Central memory CD8-positive, alpha-beta T cell (primary cell): Measurements from ENCODE around the gene FKBP1B.

ENCODE experiments used
- ATAC-seq: fragments of 150-1000 bp; cut with Tn5 transposase; replicated peaks from 2 replicates; pipeline ENCODE4 v1.10.0; 2022; ENCODE audit warnings: mild to moderate bottlenecking, moderate FRiP score, moderate number of reproducible peaks; ENCODE audit not compliant: poor library complexity, severe bottlenecking; ENCODE audit errors: extremely low read depth
- DNase-seq, 2 donors: peaks; one replicate each; pipeline ENCODE4 v3.0.0; 2021; ENCODE audit warnings: low spot score in 2 of 2
- H3K27ac Mint-ChIP-seq: one replicate; pipeline ENCODE4 v1.8.0; 2022; ENCODE audit warnings: low read depth, mild to moderate bottlenecking, moderate library complexity, mixed read lengths
- H3K27me3 Mint-ChIP-seq: one replicate; pipeline ENCODE4 v1.8.0; 2022; ENCODE audit warnings: mixed read lengths
- H3K36me3 Mint-ChIP-seq: one replicate; pipeline ENCODE4 v1.8.0; 2022; ENCODE audit warnings: mild to moderate bottlenecking, moderate library complexity, mixed read lengths; ENCODE audit not compliant: insufficient read depth
- H3K4me1 Mint-ChIP-seq: one replicate; pipeline ENCODE4 v1.8.0; 2022; ENCODE audit warnings: mixed read lengths
- H3K4me3 Mint-ChIP-seq: one replicate; pipeline ENCODE4 v1.8.0; 2022; ENCODE audit warnings: mild to moderate bottlenecking, moderate library complexity, mixed read lengths
- H3K9me3 Mint-ChIP-seq: one replicate; pipeline ENCODE4 v1.8.0; 2022; ENCODE audit warnings: mixed read lengths

Gene FKBP1B

DNA sequence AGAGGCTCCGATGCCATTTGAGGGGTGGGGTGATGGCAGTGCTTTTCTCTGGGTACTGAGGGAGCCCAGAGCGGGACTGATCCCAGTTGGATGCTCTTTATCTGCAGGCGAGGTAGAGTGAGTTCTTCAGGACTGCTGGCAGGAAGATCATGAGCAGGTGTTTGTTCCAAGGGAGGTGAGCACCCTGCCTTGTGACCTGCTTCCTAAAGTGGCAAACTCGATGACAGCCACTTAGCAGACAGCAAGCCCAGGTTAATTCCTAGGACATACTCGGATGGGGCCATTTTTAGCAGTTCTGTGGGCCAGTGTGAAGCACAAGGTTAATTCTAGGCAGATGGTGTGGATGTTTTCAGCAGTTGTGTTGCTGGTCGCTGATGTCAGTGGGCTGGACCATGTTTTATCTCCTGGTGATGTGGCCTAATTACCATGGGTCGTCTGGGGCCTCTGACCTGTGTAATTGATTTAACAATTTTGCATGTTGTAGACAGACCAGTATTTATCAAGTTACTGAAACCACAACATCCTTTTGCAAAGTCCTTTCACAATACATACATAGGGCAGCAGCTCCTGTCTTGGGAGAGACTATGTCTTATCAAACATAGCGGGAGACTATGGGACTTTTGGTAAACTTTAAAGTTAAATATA, 4.9 kb downstream of the FKBP1B start:
- H3K27me3 Mint-ChIP-seq, result no peaks in the 10 kb centered on the region
- ATAC-seq (no peak), DNase-seq (no peak)
- H3K36me3 Mint-ChIP-seq, result no peaks in the 10 kb centered on the region
- no peak overlapping the region for H3K27ac Mint-ChIP-seq
- H3K4me3 Mint-ChIP-seq, result no peak overlapping the region
- H3K4me1 Mint-ChIP-seq, result peaks cover 1% of the 10 kb centered on the region
- no peaks in the 10 kb centered on the region for H3K9me3 Mint-ChIP-seq

- no peak for DNase-seq
- H3K36me3 Mint-ChIP-seq, result no peaks in the 10 kb centered on the region
- H3K27ac Mint-ChIP-seq, result no peak overlapping the region
- no peak for ATAC-seq
- no peaks in the 10 kb centered on the region for H3K4me1 Mint-ChIP-seq
- H3K4me3 Mint-ChIP-seq, result no peak overlapping the region
- H3K9me3 Mint-ChIP-seq, result no peaks in the 10 kb centered on the region
- no peaks in the 10 kb centered on the region for H3K27me3 Mint-ChIP-seq
Observed at GRCh38 chr2:24055750-24056149, 6.2 kb downstream of the FKBP1B start.

DNA sequence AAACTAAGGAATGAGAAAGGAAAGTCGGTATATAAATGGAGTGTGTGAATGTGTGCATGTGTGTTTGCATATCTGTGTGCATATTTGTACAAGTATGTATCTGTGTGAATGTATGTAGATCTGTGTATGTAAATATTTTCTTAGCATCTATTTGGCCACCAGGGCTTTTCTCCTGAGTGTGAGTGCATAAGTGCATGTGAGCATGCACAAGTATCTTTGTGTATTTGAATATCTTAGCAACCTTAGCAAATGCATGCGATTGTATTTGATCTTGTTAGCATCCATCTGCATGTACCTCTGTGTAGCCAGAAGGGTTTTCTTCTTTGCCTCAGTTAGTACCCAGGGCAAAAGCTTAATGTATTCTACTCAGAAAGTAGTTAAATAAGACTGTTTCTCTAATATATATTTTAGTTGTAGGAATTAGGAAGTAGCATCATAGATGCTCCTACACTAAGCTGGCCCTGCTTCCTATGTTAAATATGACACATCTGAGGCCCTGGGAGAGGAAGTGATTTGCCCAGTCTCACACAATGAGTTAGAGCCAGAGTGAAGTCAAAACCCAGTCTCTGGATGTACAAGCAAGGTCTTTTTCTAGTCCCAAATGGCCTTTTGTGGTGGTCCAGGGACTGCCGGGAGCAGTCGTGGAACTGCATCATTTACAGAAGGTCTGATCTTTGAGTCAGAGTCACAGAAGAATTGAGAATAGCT, 9.2 kb downstream of the FKBP1B start:
- H3K27ac Mint-ChIP-seq, result no peak overlapping the region
- DNase-seq (no peak), ATAC-seq (no peak)
- no peaks in the 10 kb centered on the region for H3K4me1 Mint-ChIP-seq
- no peaks in the 10 kb centered on the region for H3K27me3 Mint-ChIP-seq
- H3K9me3 Mint-ChIP-seq, result no peaks in the 10 kb centered on the region
- H3K36me3 Mint-ChIP-seq, result no peaks in the 10 kb centered on the region
- H3K4me3 Mint-ChIP-seq, result no peak overlapping the region

GRCh38 chr2:24065341-24065740, 15.8 kb downstream of the FKBP1B start:
- H3K9me3 Mint-ChIP-seq, result no peaks in the 10 kb centered on the region
- H3K27me3 Mint-ChIP-seq, result no peaks in the 10 kb centered on the region
- H3K36me3 Mint-ChIP-seq, result peaks cover 23% of the 10 kb centered on the region
- H3K4me1 Mint-ChIP-seq, result peaks cover 11% of the 10 kb centered on the region
- no peak for DNase-seq
- no peak for ATAC-seq
- H3K4me3 Mint-ChIP-seq, result no peak overlapping the region
- H3K27ac Mint-ChIP-seq, result no peak overlapping the region

DNA sequence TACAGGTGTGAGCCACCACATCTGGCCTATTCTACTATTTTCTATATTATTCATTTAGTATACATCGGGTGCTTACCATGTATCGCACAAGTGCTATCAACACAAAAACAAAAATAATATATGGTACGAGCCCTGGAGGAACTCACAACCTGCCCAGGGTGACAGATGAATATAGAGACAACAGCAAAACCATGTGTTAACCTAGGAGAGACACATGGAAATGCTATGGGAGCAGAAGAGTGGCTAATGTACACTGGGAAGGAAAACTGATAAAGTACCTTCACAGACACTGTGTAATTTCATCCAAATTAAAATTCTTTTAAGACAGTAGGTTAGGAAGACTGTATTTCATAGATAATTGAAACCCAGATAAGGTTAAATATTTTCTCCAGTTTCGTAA, 22.7 kb downstream of the FKBP1B start:
- peaks cover 35% of the 10 kb centered on the region for H3K36me3 Mint-ChIP-seq
- H3K27ac Mint-ChIP-seq, result no peak overlapping the region
- H3K4me3 Mint-ChIP-seq, result no peak overlapping the region
- no peak for DNase-seq
- no peaks in the 10 kb centered on the region for H3K9me3 Mint-ChIP-seq
- H3K4me1 Mint-ChIP-seq, result peaks cover 44% of the 10 kb centered on the region
- no peak for ATAC-seq
- no peaks in the 10 kb centered on the region for H3K27me3 Mint-ChIP-seq

- Mint-ChIP-seq H3K27me3 (no peaks in the 10 kb centered on the region), H3K4me1 (peaks cover 51% of the 10 kb centered on the region), H3K9me3 (no peaks in the 10 kb centered on the region), H3K27ac (no peak overlapping the region), H3K4me3 (no peak overlapping the region), H3K36me3 (peaks cover 28% of the 10 kb centered on the region)
- no peak for ATAC-seq
- DNase-seq, result no peak
Observed at GRCh38 chr2:24073816-24074215, 24.3 kb downstream of the FKBP1B start.

GRCh38 chr2:24075259-24075658, 25.7 kb downstream of the FKBP1B start:
- Mint-ChIP-seq H3K36me3 (peaks cover 24% of the 10 kb centered on the region), H3K9me3 (no peaks in the 10 kb centered on the region), H3K4me3 (peak overlapping the region; percentile 97), H3K27me3 (no peaks in the 10 kb centered on the region), H3K27ac (peak overlapping the region; percentile 92), H3K4me1 (peaks cover 40% of the 10 kb centered on the region)
- DNase-seq (no peak), ATAC-seq (no peak)

DNA sequence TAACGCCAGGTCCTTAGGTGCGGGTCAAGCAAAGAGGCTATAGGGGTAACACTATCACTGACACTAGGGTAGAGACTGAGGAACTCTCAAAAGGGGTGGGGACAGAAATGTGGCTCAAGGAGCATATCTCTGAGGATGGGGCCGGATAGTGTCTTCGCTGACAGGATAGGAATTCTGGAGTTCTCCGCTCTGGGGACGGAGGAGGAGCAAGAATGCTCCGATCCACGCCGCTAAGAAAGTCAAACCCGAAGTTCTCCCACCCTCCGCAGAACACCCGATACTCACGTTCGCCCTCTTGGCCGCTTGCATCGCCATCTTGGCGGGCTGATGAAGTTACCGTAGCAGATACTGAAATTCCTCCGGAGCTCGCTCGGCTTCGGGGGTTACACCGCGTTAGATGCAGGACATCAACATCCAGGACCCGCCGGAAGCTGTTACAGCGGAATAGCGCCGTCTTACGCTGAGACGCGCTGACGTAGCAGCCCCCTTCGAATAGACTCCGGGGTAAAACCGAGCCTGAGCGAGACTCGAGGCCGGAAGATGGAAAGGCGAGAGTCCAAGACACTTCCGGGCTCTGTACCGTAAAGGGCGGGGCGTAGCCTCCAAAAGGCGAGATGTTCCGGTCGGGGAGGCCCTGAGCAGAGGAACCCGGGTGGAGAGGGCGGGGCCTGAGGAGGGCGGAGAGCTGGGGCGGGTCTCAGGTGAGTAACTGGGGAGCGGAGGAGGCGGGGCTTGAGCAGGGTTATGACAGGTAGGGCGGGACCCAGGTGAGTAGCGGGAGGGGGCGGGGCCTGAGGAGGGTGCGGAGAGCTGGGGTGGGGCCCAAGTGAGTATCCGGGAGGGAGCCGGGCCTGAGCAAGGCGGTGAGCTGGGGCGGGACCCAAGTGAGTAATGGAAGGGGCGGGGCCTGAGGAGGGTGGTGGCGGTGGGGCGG, 26.6 kb downstream of the FKBP1B start, which contains the start of gene SF3B6:
SF3B6 (minus strand) TSS at position 412 of the 934 bp plus-strand sequence; CDS start at position 315, 97 bp downstream.
- H3K4me3 Mint-ChIP-seq, result peak within 1 kb of the TSS; percentile 97
- ATAC-seq (peak; percentile 86), DNase-seq (peak; percentile 98 to 99)
- no peaks in the 10 kb centered on the region for H3K27me3 Mint-ChIP-seq
- H3K36me3 Mint-ChIP-seq, result peaks cover 24% of the 10 kb centered on the region
- peaks cover 40% of the 10 kb centered on the region for H3K4me1 Mint-ChIP-seq
- H3K27ac Mint-ChIP-seq, result peak within 1 kb of the TSS; percentile 92
- H3K9me3 Mint-ChIP-seq, result no peaks in the 10 kb centered on the region

GRCh38 chr2:24076849-24077534, 27.5 kb downstream of the FKBP1B start:
- H3K4me1 Mint-ChIP-seq, result peaks cover 36% of the 10 kb centered on the region
- no peak for DNase-seq
- H3K36me3 Mint-ChIP-seq, result peaks cover 28% of the 10 kb centered on the region
- no peaks in the 10 kb centered on the region for H3K27me3 Mint-ChIP-seq
- H3K27ac Mint-ChIP-seq, result peak overlapping the region; percentile 92
- peak overlapping the region; percentile 97 for H3K4me3 Mint-ChIP-seq
- H3K9me3 Mint-ChIP-seq, result no peaks in the 10 kb centered on the region
- peak; percentile 33 for ATAC-seq

GRCh38 chr2:24077535-24077877, 28.0 kb downstream of the FKBP1B start:
- Mint-ChIP-seq H3K27ac (peak overlapping the region; percentile 92), H3K4me1 (peaks cover 31% of the 10 kb centered on the region), H3K36me3 (peaks cover 27% of the 10 kb centered on the region), H3K4me3 (peak overlapping the region; percentile 97), H3K9me3 (no peaks in the 10 kb centered on the region), H3K27me3 (no peaks in the 10 kb centered on the region)
- ATAC-seq (no peak), DNase-seq (no peak)

- peaks cover 31% of the 10 kb centered on the region for H3K4me1 Mint-ChIP-seq
- H3K27me3 Mint-ChIP-seq, result no peaks in the 10 kb centered on the region
- ATAC-seq (no peak), DNase-seq (no peak)
- H3K9me3 Mint-ChIP-seq, result no peaks in the 10 kb centered on the region
- H3K27ac Mint-ChIP-seq, result peak overlapping the region; percentile 92
- H3K36me3 Mint-ChIP-seq, result peaks cover 24% of the 10 kb centered on the region
- H3K4me3 Mint-ChIP-seq, result peak overlapping the region; percentile 97
Observed at GRCh38 chr2:24077879-24078278, 28.3 kb downstream of the FKBP1B start.

GRCh38 chr2:24080701-24081100, 31.2 kb downstream of the FKBP1B start:
- no peaks in the 10 kb centered on the region for H3K27me3 Mint-ChIP-seq
- DNase-seq (no peak), ATAC-seq (no peak)
- no peak overlapping the region for H3K27ac Mint-ChIP-seq
- peaks cover 28% of the 10 kb centered on the region for H3K4me1 Mint-ChIP-seq
- no peaks in the 10 kb centered on the region for H3K9me3 Mint-ChIP-seq
- H3K36me3 Mint-ChIP-seq, result peaks cover 14% of the 10 kb centered on the region
- H3K4me3 Mint-ChIP-seq, result no peak overlapping the region
